PC-3 (cell line): ENCODE measurements around the gene MALRD1.

Experiments
- EZH2 ChIP-seq: fragments of 300-600 bp; sonication (generic); IDR thresholded peaks from one replicate; pipeline ENCODE4 v1.6.1; 2017; ENCODE audit warnings: antibody characterized with exemption, mild to moderate bottlenecking, low read length; ENCODE audit not compliant: unreplicated experiment
- TF ChIP-seq, protein P1 (sequence below): fragments of 300-600 bp; sonication (generic); conservative IDR thresholded peaks from 2 replicates; pipeline ENCODE4 v1.5.1; 2017; ENCODE audit warnings: antibody characterized with exemption, low read depth, mild to moderate bottlenecking, low read length

GRCh38 chr10:19247843-19248242 lies 199.2 kb downstream of the MALRD1 start:
- TF ChIP-seq, protein P1, sequence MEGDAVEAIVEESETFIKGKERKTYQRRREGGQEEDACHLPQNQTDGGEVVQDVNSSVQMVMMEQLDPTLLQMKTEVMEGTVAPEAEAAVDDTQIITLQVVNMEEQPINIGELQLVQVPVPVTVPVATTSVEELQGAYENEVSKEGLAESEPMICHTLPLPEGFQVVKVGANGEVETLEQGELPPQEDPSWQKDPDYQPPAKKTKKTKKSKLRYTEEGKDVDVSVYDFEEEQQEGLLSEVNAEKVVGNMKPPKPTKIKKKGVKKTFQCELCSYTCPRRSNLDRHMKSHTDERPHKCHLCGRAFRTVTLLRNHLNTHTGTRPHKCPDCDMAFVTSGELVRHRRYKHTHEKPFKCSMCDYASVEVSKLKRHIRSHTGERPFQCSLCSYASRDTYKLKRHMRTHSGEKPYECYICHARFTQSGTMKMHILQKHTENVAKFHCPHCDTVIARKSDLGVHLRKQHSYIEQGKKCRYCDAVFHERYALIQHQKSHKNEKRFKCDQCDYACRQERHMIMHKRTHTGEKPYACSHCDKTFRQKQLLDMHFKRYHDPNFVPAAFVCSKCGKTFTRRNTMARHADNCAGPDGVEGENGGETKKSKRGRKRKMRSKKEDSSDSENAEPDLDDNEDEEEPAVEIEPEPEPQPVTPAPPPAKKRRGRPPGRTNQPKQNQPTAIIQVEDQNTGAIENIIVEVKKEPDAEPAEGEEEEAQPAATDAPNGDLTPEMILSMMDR, result no peak
- no peak for TF ChIP-seq EZH2
